ENCODE results near the gene AKAP8.

DNA sequence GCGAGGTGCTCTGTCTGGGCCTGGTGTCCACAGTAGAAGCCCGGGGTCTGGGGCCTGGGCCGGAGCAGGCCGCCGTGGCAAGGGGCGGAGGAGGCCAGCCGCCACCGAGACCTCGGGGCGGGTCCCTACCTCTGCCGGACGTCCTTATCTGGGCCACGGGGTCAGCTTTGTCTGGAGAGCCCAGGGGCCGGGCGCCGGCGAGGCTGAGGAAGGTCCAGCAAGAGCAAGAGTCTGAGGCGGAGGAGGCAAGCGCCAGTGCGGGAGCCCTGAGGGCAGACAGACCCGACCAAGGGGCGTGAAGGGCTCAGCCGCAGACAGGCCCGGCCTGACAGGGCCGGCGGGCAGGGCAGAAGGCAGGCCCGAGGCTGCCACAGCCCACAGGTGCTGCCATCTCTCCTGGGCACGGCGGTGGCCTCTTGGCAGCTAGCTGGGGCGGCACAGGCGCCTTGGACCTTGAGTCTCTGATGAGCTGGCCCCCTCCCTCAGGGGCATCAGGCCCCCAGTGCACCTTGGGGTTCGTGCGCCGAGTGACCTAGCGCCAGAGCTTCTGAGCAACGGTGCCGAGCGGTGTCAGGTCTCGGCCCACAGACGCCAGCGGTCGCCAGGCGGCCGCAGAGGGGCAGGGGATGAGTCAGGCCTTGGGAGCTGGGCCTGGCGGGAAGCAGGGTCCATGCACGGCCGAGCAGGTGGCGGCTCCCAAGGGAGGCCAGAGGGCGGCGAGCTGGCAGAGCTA lies 19.1 kb upstream of the AKAP8 start:
- TF ChIP-seq POLR2A (IDR thresholded peaks at IDR 0.05; ENCODE audit: low read depth, low read length) (no peak), POLR2AphosphoS5 (IDR thresholded peaks at IDR 0.05; ENCODE audit: low read depth, low read length) (no peak), TAF1 (IDR thresholded peaks at IDR 0.05; ENCODE audit: borderline replicate concordance, low read depth, low read length) (no peak)
